SK-N-MC (cell line): ENCODE results near the gene CTSE.

Source experiments
- EZH2 ChIP-seq: fragments of 200-600 bp; sonication (generic); IDR thresholded peaks from one replicate; pipeline ENCODE4 v1.6.1; 2017; ENCODE audit warnings: antibody characterized with exemption
- FOXP2 ChIP-seq: optimal IDR thresholded peaks from 2 replicates; pipeline ENCODE3; 2011; ENCODE audit warnings: mild to moderate bottlenecking, moderate library complexity; ENCODE audit not compliant: insufficient read depth; ENCODE audit errors: extremely low read length, control extremely low read depth
- POLR2AphosphoS5 ChIP-seq: IDR thresholded peaks from 2 replicates; pipeline ENCODE4 v1.6.1; 2012; ENCODE audit warnings: mild to moderate bottlenecking, low read depth, low read length, borderline replicate concordance

DNA sequence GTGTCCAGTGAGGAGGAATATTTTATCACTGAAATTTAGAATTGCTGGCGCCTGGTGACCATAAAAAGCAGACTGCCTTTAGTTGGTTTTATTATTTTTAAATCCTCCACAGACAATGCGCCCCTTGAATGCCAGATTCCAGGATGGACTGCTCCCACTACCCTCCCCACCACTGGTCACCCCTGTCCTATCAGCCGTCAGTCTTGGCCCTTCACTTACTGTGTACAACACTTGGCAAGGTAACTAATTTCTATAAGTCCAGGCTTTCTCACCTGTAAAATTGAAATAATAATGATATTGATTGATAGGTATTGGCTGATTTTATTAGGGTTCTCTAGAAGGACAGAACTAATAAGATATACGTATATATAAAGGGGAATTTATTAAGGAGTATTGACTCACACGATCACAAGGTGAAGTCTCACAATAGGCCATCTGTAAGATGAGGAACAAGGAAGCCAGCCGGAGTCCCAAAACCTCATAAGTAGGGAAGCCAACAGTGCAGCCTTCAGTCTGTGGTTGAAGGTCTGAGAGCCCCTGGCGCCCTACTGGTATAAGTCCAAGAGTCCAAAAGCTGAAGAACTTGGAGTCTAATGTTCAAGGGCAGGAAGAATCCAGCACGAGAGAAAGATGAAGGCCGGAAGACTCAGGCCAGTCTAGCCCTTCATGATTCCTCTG is 47.1 kb upstream of the CTSE start:
- no peak for TF ChIP-seq EZH2
- no peak for TF ChIP-seq POLR2AphosphoS5
- no peak for TF ChIP-seq FOXP2
